GM21576 (cell line): ENCODE measurements around the gene GNB3.

Experiments used
- ATAC-seq: cut with Tn5 transposase; IDR thresholded peaks from one replicate; pipeline ENCODE4 v1.9.1; 2021; ENCODE audit warnings: mild to moderate bottlenecking, moderate library complexity; ENCODE audit not compliant: unreplicated experiment

Gene GNB3

GRCh38 chr12:6823182-6824084 is 17.3 kb upstream of the GNB3 start:
- ATAC-seq = no peak

GRCh38 chr12:6824085-6824775 is 16.5 kb upstream of the GNB3 start:
- no peak for ATAC-seq

GRCh38 chr12:6824901-6825381 is 15.8 kb upstream of the GNB3 start:
- no peak for ATAC-seq

- peak; percentile 50 for ATAC-seq
Measured at GRCh38 chr12:6825398-6826124, 15.2 kb upstream of the GNB3 start.

- ATAC-seq = no peak
Measured at GRCh38 chr12:6826125-6826733, 14.5 kb upstream of the GNB3 start.

- no peak for ATAC-seq
Measured at GRCh38 chr12:6826734-6827436, 13.8 kb upstream of the GNB3 start.

- ATAC-seq = no peak
Measured at GRCh38 chr12:6827437-6827911, 13.3 kb upstream of the GNB3 start.

GRCh38 chr12:6827982-6828780 is 12.5 kb upstream of the GNB3 start, which contains the start of gene P3H3:
Gene P3H3 (plus strand): TSS chr12:6828407. CDS start chr12:6828441, 34 bp downstream.
- ATAC-seq = no peak

GRCh38 chr12:6828781-6829535 is 11.8 kb upstream of the GNB3 start:
- ATAC-seq = no peak

GRCh38 chr12:6829536-6830220 is 11.0 kb upstream of the GNB3 start:
- ATAC-seq = no peak

- no peak for ATAC-seq
Measured at GRCh38 chr12:6830286-6830890, 10.3 kb upstream of the GNB3 start.

- ATAC-seq = no peak
Measured at GRCh38 chr12:6830999-6831398, 9.7 kb upstream of the GNB3 start.

GRCh38 chr12:6831450-6831995 is 9.2 kb upstream of the GNB3 start:
- no peak for ATAC-seq

GRCh38 chr12:6832125-6832524 is 8.6 kb upstream of the GNB3 start:
- no peak for ATAC-seq

- ATAC-seq = no peak
Measured at GRCh38 chr12:6833189-6833890, 7.4 kb upstream of the GNB3 start.

- ATAC-seq = no peak
Measured at GRCh38 chr12:6834254-6834653, 6.5 kb upstream of the GNB3 start.

- no peak for ATAC-seq
Measured at GRCh38 chr12:6834873-6835272, 5.9 kb upstream of the GNB3 start.
